GM21528 (cell line): ENCODE measurements around the gene CCNY.

Source experiments
- ATAC-seq: cut with Tn5 transposase; IDR thresholded peaks from one replicate; pipeline ENCODE4 v1.9.1; 2021; ENCODE audit warnings: mild to moderate bottlenecking, moderate library complexity; ENCODE audit not compliant: unreplicated experiment, low FRiP score

CCNY gene

GRCh38 chr10:35605191-35605590 lies 268.9 kb downstream of the CCNY start, which contains the start of gene GJD4:
TSS of gene GJD4 (plus strand) at chr10:35605341. CDS start at chr10:35605568, 227 bp downstream.
- ATAC-seq: no peak

GRCh38 chr10:35606430-35606829 lies 270.1 kb downstream of the CCNY start:
- no peak for ATAC-seq

- no peak for ATAC-seq
These were observed 271.4 kb downstream of the CCNY start for GRCh38 chr10:35607475-35608327.

GRCh38 chr10:35608328-35608672 lies 272.0 kb downstream of the CCNY start:
- no peak for ATAC-seq

GRCh38 chr10:35611750-35612149 lies 275.4 kb downstream of the CCNY start:
- no peak for ATAC-seq

- no peak for ATAC-seq
These were observed 276.2 kb downstream of the CCNY start for GRCh38 chr10:35612385-35613106.

GRCh38 chr10:35613107-35613440 lies 276.8 kb downstream of the CCNY start:
- no peak for ATAC-seq

- no peak for ATAC-seq
These were observed 277.4 kb downstream of the CCNY start for GRCh38 chr10:35613597-35614226.

- ATAC-seq: no peak
These were observed 278.0 kb downstream of the CCNY start for GRCh38 chr10:35614312-35614711.
